Superior temporal gyrus (tissue), 1 donor: ENCODE data around the gene ADD1.
"Not testable (repeated sequence)": the region's sequence is repeated elsewhere in the genome, so short reads cannot be mapped to it uniquely, and the experiment has no call there.

Experiments used
- DNase-seq: peaks from one replicate; pipeline ENCODE4 v3.0.0-alpha.2; 2016; ENCODE audit errors: extremely low spot score

ADD1 gene

DNA sequence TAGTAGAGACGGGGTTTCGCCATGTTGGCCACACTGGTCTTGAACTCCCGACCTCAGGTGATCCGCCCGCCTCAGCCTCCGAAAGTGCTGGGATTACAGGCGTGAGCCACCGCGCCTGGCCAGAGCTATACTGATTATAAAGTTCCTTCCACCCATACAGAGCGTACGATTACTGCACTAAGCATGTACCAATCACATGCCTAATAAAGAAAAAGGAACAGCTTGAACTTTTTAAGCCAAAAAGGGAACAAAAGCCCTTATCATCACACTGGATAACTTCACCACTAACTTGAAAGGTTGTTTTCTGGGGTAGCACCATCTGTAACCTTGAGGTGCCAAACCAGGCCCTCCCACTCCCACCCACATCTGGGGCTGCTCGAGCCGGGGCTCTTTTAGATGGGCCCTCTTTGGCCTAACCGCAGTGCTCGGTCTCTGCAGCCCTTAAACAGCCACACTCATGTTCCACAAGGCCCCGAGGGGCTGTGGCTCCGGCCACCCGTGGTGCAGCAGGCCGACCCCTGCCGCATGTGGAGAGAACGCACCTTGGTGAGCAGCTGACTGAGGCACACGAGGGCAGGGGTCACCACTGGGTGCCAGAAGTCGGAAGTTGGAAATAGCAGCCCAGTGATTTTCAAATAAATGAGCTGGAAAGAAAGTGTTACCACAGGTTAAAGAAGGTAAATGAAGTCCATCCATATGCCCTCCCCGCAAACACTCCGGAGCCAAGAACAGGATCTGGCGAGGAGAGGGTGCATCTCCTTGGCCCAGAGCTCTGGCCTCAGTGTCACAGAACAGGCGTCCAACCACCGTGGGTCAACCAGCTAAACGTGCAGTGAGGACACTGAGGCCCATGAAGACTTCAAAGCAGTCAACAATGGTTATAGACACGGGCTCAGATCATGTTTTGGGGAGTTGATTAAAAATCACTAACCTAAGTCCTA is 101.2 kb downstream of the ADD1 start:
- no peak for DNase-seq

DNA sequence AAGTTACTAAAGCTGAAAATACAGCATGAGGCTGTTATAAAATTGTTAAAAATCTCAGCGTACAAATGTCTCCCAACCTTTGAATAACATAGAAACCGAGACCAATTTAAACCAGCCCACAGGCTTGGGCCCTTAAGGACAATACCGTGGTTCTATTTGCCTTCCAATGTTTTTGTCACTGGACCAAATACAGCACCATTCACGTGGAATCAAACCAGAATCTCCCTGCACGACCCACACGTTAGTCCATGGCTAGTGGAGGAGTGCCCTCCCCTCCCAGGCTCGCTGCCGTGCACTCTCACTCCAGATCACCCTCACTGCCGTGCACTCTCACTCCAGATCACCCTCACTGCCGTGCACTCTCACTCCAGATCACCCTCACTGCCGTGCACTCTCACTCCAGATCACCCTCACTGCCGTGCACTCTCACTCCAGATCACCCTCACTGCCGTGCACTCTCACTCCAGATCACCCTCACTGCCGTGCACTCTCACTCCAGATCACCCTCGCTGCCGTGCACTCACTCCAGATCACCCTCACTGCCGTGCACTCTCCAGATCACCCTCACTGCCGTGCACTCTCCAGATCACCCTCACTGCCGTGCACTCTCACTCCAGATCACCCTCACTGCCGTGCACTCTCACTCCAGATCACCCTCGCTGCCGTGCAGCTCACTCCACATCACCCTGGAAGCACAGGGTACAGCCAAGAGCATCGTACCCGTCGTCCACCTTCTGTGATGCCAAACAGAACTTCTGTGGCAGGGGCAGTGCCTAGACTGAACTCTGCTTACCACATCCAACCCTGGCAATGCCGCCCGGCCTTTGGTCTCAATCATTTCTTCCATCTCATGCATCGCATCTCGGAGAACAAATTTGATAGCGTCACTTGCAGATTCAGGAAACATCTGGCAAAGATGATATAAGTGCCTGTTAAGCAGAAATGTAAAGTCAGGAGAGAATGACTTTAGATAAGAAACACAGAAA is 102.3 kb downstream of the ADD1 start:
- DNase-seq: not testable (repeated sequence)

DNA sequence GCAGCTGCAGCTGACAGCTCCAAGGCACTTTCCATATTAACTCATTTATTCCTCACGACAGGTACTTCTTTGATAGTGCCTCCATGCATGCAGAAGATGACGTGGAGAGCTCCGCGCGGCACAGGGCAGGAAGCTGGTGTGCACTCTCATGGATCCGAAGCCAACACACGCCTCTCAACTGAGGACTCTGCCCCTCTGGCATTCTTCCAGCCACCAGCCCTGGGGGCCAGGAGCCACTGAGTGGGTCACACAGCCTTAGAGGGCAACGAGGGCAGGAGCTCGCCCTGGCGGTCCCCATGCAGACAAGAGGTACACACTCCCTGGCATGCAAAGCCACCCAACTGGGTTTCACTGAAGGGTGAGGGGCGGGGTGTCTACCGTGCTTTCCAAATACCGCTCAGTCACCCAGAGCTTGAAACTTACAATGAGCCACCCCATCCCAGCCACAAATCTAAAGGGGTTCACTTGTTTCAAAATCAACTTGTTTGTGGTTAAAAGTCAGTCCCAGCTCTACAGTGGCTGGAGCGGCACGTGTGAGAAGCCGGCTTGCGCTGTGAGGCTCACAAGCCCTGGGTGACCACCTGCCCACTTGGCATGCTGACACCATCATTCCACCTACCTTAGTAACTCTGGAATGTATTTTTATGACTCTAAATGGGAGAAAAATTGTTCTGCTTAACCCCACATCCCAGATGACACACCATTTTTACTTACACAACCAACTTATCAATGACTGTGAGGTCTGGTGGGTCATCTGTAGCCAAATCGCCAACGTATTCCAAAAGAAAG is 103.4 kb downstream of the ADD1 start:
- DNase-seq: no peak

DNA sequence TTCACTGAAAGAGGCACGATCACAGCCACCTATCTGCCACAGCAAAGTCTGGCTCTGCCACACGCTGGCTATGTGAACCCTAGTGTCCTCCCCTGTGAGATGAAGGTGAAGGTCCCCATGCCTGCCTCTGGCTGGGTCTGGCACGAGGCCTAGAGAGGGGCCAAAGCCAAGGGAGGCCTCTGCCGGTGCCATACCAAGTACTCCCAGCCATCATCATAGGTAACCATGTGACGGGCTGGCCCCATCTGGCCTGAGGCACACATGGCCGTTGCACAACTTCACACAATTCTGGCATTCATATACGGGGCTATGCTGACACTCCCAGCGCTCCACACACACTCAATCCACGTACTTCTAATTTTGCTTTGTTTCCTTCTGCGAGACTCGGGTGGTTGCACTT is 104.3 kb downstream of the ADD1 start:
- DNase-seq: no peak

DNA sequence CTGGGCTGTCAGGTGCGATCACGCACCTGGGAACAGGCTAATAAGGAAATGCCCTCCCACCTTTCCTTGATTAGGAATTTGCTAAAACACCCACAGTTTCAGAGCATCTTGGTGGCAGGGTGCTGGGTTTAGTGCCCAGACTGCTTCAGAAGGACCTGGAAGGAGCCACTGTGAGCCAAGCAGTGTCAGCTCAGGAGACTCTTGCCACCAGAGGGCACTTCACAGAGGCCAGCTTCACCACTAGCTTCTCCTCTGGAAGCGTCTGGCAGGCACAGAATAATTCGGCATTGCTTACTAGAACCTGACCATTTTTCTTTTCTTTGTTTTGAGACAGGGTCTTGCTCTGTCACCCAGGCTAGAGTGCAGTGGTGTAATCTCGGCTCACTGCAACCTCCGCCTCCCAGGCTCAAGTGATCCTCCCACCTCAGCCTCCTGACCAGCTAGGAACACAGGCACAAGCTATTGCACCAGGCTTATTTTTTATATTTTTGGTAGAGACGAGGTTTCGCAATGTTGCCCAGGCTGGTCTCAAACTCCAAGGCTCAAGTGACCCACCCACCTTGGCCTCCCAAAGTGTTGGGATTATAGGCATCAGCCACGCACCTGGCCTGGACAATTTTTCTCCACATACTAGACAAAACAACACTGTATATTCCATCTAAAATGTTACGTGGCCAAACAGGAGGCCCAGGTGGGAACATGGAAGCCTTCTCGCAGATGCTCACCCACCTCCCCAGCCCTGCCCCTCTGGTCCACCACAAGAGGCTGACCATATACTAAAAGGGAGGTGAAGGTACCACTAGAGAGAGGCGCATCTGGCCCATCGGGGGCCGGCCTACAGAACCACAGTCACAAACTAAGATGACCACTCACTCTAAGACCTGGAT is 105.5 kb downstream of the ADD1 start:
- DNase-seq: peak; percentile 58

DNA sequence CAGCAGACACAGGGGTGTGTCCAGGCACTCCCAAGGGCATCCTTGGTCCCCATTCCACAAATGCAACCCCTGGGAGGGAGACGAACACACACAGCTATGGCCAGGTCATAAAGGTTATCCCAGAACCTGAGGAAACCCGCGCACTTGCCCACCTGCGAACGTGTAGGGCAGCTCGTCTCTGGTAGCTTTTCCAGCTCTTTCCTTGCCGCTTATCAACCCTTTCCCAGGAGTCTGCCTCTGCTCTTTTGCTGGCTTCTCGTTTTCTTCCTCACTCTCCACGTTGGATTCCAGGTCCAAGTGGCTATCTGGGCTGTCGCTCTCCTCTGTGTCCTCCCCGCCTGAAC is 106.1 kb downstream of the ADD1 start:
- no peak for DNase-seq

DNA sequence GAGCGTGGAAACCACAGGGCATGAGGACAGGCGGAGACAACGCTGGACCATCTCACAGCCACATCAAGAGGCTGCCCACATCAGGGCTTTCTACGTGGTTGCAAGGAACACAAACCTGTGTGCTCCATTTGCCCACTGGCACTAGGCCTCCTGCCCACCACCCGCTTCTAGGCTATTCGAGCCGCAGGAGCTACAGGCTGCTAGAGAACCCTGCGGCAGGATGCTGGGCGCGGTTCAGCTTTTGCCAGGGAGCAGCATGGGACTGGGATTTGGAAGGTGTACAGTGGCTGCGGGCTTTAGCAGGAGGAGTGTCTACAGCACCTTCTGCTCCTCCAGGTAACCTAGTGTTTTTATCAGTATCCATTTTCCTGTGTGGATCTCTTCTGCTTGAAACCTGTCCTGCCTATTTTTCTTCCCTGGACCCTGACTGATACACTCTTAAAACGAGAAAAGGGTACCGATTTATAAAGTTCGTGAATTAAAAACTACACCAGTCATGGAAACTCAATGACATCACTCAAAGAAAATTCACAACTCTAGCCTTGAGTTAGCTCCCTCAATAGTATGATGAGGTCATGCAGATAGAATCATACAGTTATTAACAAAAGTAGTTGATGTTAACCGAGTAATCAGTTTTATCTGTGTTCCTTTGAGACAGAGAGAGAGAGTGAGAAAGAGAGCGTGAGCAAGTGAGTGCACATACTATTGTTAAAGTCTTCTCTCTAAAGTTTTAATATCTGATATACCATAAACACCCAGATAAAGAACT is 106.8 kb downstream of the ADD1 start:
- no peak for DNase-seq

DNA sequence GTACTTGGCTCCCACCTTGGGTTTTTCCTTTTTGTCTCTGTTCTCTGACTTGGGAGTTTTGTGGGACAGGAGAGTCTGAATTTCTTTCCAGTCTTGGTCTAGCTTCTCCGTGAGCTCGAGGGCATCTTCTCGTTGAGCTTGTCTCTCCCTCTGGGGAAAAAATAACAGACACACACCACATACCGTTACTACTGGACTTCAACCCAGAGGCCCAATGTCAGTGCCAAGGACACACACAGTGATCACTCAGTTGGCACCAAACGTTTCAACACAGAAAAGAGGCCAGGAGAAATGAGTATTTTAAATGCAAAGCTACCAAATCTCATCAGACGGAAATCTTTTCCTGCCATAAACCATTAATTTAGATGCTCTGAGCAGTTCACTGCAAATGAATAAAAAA is 109.9 kb downstream of the ADD1 start:
- no peak for DNase-seq

DNA sequence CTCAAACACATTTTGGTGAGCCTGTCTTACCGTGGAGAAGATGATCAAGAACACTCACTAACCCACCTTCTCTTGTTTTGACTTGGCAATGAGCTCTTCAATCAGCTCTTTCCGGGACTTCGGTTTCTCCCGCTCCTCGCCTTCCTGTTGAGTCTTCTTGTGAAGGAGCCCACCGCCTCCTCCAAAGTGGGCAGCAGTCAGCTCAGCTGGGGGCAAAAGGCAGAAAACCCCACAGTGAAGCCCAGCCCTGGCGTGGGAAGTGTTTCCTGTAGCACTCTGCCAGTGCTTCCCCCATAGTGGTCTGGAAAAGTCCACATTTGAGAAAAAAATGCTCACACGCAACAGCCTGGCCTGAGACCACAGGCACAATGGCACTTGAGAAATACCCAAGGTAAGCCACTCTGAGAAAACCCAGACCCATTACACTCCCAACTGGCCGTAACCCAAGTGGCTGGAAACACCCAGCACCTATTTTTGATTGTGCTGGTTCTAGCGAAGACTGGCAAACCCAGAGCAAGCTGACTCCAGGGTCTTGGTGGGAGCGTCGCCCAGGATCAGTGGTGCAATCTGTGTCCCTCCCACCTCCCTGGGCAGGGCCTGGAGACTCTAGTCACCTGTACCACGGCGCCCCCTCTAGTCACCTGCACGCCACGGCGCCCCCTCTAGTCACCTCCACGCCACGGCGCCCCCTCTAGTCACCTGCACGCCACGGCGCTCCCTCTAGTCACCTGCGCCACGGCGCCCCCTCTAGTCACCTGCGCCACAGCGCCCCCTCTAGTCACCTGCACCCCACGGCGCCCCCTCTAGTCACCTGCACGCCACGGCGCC is 110.9 kb downstream of the ADD1 start:
- no peak for DNase-seq

DNA sequence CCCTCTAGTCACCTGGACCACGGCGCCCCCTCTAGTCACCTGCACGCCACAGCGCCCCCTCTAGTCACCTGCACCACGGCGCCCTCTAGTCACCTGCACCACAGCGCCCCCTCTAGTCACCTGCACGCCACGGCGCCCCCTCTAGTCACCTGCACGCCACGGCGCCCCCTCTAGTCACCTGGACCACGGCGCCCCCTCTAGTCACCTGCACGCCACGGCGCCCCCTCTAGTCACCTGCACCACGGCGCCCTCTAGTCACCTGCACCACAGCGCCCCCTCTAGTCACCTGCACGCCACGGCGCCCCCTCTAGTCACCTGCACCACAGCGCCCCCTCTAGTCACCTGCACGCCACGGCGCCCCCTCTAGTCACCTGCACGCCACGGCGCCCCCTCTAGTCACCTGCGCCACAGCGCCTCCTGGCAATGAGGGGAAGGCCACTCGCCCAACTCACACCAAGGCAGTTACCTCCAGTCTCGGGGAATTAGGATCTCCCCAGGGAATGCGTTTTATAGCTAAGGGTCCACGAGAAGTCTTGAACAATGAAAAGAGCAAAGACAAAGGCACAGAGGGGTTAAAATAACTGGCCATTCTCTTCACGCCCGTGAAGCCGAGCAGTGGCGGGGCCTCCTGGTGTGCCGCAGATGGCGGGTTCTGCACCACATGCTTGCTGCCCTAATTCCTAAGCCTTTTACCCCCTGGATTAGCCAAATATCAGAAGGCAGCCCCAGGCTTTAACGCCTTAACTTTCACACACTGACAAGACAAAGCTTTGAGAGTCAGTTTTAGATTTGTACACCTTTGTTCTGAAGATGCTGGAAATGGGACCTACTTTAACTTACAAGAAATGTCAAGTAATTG is 111.8 kb downstream of the ADD1 start:
- DNase-seq: not testable (repeated sequence)

DNA sequence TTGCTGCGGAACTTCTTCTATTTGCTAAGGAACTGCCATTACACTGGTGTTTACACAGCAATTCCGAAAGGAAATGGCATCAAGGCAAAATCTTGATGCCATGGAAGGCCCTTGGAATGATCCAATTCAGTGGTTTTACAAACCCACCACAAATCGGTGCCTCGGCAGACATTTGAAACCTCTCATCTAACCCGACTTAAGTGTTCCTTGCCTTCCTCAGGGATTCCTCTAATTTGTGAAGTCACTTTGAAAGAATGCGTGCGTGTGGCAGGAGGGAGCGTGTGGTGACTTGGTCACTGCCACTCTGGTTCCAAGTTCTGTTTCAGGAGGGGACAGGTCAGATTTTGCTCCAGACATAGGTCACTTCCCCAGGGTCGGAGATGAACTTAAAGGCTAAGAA is 114.8 kb downstream of the ADD1 start:
- DNase-seq: no peak

DNA sequence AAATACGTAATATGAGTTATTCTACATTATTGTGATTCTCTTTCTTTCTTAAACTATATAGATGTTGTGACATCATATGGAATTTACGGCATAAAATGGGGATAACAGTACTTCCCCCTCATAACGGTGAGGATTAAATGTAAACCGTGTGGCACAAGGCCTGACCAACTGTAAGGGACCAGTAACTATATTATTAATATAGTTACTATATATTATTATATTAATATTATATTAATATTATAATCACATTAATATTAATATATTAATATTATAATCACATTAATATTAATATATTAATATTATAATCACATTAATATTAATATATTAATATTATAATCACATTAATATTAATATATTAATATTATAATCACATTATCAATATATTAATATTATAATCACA is 116.8 kb downstream of the ADD1 start:
- DNase-seq: not testable (repeated sequence)

DNA sequence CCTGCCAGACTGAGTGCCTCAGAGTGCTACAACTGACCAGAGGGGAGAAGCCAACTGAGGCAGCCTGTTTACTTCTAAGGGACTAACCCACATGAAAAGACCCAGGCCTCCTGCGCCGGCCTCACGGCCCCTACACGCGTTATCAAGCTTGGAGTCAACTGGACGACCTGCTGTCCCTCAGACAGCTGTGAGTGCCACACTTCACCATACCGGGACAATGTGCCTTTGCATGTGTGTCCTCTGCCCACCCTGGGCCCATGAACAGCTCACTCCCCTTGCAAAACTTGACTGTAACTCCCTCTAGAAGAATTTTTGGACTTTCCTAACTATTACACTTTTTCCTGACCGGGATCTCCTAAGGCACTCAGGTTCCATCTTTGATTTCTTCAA is 117.8 kb downstream of the ADD1 start:
- no peak for DNase-seq

DNA sequence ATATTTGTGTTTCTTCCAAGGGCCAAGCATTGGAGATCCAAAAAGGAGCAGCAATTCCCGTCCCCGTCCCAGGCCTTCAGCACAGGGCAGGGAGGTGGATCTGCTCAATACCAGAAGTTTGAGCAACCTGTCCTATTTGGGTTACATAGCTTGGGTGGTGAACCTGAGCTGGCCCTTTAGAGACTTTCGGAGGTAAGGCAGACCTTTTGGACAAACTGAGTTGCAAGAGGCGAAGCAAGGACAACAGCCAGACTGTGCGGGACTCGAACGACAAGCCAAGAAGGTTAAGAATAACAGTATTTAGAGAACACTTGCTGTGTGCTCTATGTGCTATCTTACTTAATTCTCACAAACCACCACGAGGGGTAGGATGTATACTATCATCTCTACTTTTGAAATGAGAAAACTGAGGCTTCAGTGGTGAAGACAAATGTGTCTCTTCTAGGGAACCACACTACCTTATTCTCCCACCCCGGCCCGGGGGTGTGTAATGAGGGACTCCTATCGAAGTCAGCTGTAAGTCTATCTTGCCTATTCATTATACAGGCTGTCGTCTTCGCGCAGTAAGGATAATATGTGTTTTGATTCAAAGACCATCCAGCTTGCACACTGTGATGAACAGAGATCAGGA is 118.3 kb downstream of the ADD1 start:
- no peak for DNase-seq

DNA sequence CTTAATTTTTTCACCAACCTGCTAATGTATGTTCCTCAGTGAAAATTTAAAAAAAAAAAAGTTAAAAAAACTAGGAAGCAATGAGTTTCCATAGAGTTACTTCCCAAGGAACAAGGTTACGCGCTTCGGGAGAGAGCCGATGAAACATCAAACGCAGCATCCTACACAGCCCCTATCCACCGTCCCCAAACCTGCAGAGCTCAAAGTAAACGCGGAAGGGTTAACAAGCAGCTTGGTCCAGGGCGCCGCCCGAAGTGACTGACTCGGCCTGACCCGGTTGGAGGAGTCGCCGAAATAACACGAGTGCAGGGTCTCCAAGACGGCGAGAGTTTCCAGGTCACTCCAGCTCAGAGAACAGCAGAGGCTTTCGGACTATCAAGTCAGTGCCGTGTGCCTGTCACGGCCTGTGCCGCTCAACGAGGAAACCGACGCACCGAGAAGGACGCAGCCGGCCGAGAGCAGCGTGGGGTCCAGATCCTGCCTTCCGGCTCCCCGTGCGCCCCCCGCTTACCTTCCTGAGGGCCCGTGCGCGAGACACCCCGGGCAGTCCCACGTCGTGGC is 119.0 kb downstream of the ADD1 start:
- DNase-seq: no peak

DNA sequence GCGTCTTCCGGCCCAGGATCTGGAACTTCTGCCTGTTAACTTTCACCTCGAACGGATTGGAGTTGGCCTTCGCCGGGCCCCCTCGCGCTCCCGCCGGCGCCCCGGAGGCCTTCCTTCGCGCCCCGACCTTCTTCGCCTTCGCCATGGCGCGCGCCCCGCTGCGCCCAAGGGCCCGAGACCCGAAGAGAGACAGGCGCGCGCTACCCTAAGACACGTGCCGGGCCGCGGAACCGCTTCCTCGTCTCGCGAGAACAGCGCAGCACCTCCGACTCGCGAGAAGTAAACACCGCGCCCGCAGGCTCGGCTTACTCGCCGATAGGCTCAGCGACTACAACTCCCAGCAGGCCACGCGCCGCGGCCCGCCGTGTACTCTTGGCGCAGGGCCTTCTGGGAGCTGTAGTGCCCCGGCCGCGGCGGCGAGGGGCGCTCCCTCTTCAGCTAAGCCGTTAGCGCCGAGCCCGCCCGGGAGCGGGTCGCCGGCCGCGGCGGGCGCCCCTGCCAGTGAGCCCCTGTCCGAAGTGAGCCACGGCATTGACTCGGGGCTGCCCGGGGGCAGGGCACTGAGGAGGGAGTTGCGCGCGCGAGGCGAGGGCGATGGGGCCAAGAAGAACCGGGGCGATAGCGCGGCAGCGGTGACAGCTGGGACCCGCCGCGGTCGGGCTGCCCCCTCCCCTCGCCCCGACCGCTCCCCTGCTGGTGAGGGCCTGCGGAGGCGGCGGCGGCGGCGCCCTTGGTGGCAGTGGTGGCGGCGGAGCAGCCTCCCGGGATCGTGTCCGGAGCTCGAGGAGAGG is 119.7 kb downstream of the ADD1 start, which contains the start of the genes GRK4 and NOP14:
GRK4 (plus strand) TSS at position 397 of the 791 bp plus-strand sequence. CDS start 500 bp downstream, outside the sequence.
NOP14 (minus strand) TSS at position 232 of the 791 bp plus-strand sequence; CDS start at position 145, 87 bp downstream.
- peak; percentile 98 for DNase-seq
